Endometrial microvascular endothelial cells (primary cell): ENCODE measurements around the gene AREG. TPM values are rescaled to one million over a fixed set of nuclear protein-coding genes. Genes with fewer than 3 reads are reported as not detected.

Source experiments
- in situ Hi-C: cut with HindIII; loops from 2 replicates; pipeline ENCODE4 v1.10.0; 2017; ENCODE audit warnings: low sequenced_read_pairs, low pct_unique_long_range_greater_than_20kb; ENCODE audit errors: inconsistent ontology term
- total RNA-seq: library from RNA; depleted of rRNA; stranded (reverse); fragments of >200 nt; gene quantifications from one replicate; pipeline ENCODE4 v1.2.3, GENCODE V29; 2015; ENCODE audit errors: inconsistent ontology term

Gene AREG
- total RNA-seq, 1 donor from 2014 or later = 1.4 TPM

- in situ Hi-C loops = no loop called here
These were observed 18.8 kb upstream of the AREG start for GRCh38 chr4:74426101-74426500.

GRCh38 chr4:74428276-74428675 lies 16.7 kb upstream of the AREG start:
- in situ Hi-C loops = no loop called here

- in situ Hi-C loops = no loop called here
These were observed 13.7 kb upstream of the AREG start for GRCh38 chr4:74431113-74431826.

DNA sequence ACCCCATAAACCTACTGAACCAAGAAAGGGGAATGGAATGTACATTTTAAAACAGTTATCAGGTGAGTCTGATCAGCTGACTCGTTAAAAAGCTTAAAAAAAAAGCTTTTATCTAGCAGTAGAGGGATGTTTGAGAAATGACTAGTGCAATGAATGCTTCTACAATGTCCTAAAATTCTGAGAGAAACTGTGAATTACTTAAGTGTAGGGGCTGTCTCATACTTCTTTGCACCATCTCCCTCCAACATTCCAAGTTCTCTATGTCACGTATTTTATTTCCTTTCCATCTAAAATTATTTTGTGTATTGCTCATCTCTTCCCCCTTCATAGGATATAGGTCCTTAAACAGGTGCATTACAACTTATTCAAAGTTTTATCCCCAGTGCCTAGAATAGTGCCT lies 11.9 kb upstream of the AREG start:
- in situ Hi-C loops = no loop called here

DNA sequence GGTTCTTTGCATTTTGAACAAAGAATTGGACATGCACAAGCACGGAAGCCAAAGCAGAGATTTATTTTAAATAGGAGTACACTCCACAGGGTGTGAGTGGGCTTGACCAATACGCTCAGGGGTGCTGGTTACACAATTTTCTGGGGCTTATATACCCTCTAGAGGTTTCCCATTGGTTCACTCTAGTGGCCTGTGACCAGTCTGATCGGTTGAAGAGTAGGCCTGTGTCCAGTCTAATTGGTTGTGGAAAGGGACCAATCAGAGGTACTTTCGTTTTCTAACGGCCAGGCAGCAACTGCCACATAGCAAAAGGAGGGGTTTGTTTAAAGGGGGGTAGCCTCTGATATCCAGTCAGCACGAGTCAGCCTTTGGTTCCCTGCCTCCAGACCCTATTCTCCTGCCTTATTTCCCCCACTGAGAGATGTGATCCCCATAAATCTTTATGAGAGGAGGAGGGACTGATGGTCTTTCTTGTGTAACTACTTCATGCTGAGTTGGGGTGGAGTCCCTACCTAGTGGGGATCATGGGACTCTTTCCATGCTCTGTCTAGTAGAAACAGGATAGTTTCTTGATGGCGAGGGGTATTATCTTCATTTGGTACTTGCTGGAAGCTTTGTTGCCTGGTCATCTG lies 11.3 kb upstream of the AREG start:
- in situ Hi-C loops = no loop called here

GRCh38 chr4:74435296-74435695 lies 9.6 kb upstream of the AREG start:
- in situ Hi-C loops = no loop called here

DNA sequence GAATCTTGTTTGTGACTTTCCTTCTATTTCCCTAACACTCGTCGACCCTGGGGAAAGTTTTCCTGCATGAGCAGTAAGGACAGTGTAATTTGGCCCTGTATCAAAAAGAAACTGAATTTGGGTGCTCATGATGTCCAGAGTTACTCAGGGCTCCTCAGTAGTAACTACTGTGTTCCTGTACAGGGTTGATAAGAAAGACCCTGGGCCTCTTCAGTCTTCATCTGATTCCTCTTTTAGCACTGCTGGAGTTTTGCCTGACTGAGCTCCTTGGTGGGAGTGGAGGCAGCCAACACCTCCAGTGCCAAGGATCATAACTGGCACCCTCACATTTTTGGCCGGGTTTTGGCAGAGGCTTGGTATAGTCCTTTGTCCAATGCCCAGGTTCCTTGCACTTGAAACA lies 7.1 kb upstream of the AREG start:
- in situ Hi-C loops = no loop called here

- in situ Hi-C loops = no loop called here
These were observed 6.3 kb upstream of the AREG start for GRCh38 chr4:74438661-74439060.

- in situ Hi-C loops = no loop called here
These were observed 5.0 kb upstream of the AREG start for GRCh38 chr4:74439952-74440351.

- in situ Hi-C loops = no loop called here
These were observed 4.6 kb upstream of the AREG start for GRCh38 chr4:74440356-74440755.

- in situ Hi-C loops = no loop called here
These were observed 3.2 kb upstream of the AREG start for GRCh38 chr4:74441744-74442143.

GRCh38 chr4:74446193-74446868 lies 1.4 kb downstream of the AREG start:
- in situ Hi-C loops = no loop called here

- in situ Hi-C loops = no loop called here
These were observed 2.0 kb downstream of the AREG start for GRCh38 chr4:74446896-74447295.

GRCh38 chr4:74447636-74448233 lies 2.8 kb downstream of the AREG start:
- in situ Hi-C loops = no loop called here

GRCh38 chr4:74449571-74450297 lies 4.8 kb downstream of the AREG start:
- in situ Hi-C loops = no loop called here

DNA sequence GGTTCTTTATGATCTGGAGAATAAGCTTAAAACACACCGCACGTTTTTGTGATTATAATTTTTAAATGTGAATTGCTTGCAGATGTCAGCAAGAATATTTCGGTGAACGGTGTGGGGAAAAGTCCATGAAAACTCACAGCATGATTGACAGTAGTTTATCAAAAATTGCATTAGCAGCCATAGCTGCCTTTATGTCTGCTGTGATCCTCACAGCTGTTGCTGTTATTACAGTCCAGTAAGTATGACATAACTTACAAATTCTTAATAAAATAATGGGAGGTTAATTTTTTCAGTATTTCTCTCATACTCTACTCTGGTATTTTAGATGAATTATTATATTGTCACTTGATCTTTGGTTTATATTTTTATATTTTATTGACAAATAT lies 5.4 kb downstream of the AREG start:
- in situ Hi-C loops = no loop called here

DNA sequence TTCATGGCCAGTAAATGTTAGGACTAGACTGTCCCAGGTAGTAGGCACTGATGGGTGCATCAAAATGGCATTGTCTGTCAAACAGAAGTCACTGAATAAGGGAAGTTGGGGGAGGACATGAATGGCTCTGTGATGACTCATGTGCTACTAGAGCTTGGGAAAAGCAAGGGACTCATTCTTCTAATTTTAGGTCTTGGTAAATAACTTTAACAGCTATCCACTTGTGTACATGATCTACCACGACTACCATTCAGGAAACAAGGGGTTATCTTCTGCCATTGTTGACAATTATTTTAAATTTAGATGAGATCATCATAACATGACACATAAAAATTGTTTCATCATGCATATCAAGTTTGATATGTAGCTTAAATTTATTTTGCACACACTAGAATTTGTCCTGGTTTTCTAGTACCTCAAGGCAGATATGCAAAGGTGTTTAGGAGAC lies 6.3 kb downstream of the AREG start:
- in situ Hi-C loops = no loop called here

DNA sequence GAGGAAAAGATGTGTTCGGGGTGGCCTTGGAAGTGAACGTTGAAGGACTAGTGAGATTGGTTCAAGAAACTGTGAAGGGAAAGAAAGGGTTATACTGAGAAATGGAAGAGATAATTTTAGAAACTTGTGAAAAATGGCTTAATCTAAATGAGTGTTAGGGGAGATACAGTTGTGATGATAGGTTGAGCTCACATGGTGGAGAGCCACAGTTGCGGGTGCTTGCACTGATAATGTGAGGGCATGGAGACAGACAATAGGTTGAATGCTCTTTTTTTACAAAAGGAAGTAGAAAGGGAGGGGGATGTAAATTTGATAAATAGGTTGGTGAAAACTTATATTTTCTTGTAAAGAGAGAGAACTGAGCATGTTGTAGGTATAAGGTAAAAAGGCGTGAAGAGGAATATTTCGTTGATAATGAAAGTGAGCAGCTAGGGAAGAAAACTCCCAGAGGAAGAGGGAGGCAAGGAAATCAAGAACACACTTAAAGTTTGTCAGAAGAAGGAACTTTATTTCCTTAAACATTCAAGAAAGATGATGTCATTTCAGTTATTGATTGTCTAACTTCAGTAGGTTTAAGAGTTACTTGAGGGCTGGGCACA lies 8.2 kb downstream of the AREG start:
- in situ Hi-C loops = no loop called here
